ENCODE results near the gene POLRMT. TPM values are rescaled to one million over a fixed set of nuclear protein-coding genes. Genes with fewer than 3 reads are reported as not detected.
A peak's percentile ranks its signal among the peaks of the same experiment; 100 is the strongest.

Gene POLRMT
- total and polyA plus RNA-seq, 8 donors, result 28.5 to 44.7 (median 39.7) TPM

DNA sequence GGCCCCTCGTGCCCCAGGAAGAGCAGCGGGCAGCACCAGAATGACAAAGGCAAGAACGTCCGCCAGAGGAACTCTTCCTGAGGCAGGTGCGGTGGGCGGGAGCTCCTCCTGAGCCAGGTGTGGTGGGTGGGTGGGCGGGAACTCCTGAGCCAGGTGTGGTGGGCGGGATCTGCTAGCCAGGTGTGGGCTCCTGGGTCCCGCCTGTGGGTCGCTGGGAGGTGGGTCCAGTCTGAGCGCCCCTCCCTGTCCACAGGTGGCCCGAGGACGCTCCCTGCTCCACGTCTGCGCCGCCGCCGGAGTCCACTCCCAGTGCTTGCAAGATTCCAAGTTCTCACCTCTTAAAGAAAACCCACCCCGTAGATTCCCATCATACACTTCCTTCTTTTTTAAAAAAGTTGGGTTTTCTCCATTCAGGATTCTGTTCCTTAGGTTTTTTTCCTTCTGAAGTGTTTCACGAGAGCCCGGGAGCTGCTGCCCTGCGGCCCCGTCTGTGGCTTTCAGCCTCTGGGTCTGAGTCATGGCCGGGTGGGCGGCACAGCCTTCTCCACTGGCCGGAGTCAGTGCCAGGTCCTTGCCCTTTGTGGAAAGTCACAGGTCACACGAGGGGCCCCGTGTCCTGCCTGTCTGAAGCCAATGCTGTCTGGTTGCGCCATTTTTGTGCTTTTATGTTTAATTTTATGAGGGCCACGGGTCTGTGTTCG lies 50.7 kb downstream of the POLRMT start:
- H3K27ac ChIP-seq, result no peak overlapping the region
- H3K27me3 ChIP-seq, result peaks cover 0 to 35% of the 10 kb centered on the region in 2 donors
- TF ChIP-seq, protein P1, sequence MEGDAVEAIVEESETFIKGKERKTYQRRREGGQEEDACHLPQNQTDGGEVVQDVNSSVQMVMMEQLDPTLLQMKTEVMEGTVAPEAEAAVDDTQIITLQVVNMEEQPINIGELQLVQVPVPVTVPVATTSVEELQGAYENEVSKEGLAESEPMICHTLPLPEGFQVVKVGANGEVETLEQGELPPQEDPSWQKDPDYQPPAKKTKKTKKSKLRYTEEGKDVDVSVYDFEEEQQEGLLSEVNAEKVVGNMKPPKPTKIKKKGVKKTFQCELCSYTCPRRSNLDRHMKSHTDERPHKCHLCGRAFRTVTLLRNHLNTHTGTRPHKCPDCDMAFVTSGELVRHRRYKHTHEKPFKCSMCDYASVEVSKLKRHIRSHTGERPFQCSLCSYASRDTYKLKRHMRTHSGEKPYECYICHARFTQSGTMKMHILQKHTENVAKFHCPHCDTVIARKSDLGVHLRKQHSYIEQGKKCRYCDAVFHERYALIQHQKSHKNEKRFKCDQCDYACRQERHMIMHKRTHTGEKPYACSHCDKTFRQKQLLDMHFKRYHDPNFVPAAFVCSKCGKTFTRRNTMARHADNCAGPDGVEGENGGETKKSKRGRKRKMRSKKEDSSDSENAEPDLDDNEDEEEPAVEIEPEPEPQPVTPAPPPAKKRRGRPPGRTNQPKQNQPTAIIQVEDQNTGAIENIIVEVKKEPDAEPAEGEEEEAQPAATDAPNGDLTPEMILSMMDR (IDR thresholded peaks at IDR 0.05), result no peak
- DNase-seq, result peak in 1 of 4 donors; percentile 74
- H3K36me3 ChIP-seq, result peaks cover 0 to 56% of the 10 kb centered on the region in 2 donors
- H3K9me3 ChIP-seq, result no peaks in the 10 kb centered on the region
- no peak for ATAC-seq
- H3K4me3 ChIP-seq, result no peak overlapping the region
- H3K4me1 ChIP-seq, result peaks cover 0 to 9% of the 10 kb centered on the region in 2 donors
- intact Hi-C loops (cut with DNase I), result no loop called here

DNA sequence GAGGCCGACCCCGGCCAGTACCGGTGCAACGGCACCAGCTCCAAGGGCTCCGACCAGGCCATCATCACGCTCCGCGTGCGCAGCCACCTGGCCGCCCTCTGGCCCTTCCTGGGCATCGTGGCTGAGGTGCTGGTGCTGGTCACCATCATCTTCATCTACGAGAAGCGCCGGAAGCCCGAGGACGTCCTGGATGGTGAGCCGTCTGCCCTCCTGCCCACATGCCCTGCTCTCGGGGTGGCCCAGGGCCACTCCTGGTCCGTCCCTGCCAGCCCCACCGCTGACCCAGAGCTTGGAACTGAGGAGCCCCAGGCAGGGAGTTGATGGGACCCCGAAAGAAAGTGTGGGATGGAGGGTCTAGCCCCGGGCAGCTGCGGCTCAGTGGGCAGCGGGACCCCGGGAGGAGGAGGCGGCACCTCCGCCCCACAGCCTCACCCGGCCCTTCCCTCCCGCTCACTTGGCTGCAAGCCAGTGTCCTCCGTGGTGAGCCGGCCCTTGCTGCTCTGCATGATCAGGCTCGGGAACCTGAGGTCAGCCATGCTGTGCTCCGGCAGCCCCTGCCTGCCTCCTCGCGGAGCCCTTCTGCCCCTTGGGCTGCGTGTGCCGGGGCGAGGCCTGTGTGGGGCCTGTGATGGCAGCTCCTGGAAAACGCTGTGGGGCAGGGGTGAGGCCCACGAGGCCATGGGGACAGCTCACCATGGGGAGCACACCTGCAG lies 51.8 kb downstream of the POLRMT start:
- Histone ChIP-seq H3K27me3 (peaks cover 0 to 24% of the 10 kb centered on the region in 2 donors), H3K4me1 (peaks cover 0 to 11% of the 10 kb centered on the region in 2 donors), H3K9me3 (no peaks in the 10 kb centered on the region), H3K36me3 (peaks cover 0 to 62% of the 10 kb centered on the region in 2 donors), H3K27ac (no peak overlapping the region), H3K4me3 (no peak overlapping the region)
- TF ChIP-seq, protein P1 (IDR thresholded peaks at IDR 0.05), result no peak
- intact Hi-C loops (cut with DNase I), result no loop called here
- ATAC-seq, result no peak
- DNase-seq, result peak in 1 of 4 donors; percentile 69

DNA sequence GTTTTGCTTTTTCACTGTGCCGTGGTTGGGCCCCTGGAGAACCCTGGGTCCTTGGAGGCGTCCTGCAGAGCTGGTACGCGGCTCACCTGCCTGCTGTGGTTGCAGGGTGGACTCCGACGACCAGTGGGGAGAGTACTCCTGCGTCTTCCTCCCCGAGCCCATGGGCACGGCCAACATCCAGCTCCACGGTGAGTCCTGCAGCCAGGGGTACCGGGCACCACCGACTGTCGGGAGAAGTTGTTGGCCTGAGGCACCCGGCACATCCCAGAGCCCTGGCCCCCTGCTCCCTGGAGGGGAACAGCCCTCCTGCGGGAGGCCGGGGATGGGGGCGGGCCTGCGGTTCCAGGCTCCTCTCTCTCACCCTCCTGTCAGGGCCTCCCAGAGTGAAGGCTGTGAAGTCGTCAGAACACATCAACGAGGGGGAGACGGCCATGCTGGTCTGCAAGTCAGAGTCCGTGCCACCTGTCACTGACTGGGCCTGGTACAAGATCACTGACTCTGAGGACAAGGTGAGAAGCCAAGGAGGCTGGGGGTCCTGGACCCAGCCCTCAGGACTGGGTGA lies 53.0 kb downstream of the POLRMT start:
- H3K9me3 ChIP-seq, result no peaks in the 10 kb centered on the region
- ATAC-seq, result no peak
- H3K36me3 ChIP-seq, result peaks cover 0 to 62% of the 10 kb centered on the region in 2 donors
- peaks cover 8 to 23% of the 10 kb centered on the region in 2 donors for H3K4me1 ChIP-seq
- no peak overlapping the region for H3K4me3 ChIP-seq
- peak in 1 of 4 donors; percentile 77 for DNase-seq
- no peak overlapping the region for H3K27ac ChIP-seq
- H3K27me3 ChIP-seq, result peaks cover 0 to 12% of the 10 kb centered on the region in 2 donors
- TF ChIP-seq, protein P1 (IDR thresholded peaks at IDR 0.05), result no peak
- intact Hi-C loops (cut with DNase I), result no loop called here

DNA sequence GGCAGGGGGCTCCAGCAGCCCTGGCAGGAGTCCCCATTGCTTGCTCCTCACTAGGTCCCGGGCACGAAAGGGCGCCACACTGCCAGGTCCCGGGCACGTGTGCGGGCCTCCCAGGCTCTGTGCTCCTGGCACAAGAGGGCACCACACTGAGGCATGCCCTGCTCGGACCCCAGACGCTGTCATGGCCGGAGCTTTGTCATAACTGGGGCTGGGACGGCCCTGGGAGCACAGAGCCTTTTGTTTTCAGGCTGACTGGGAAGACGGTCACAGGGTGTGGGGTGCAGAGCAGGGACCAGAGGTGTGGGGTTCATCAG lies 53.5 kb downstream of the POLRMT start:
- TF ChIP-seq, protein P1 (IDR thresholded peaks at IDR 0.05), result no peak
- ATAC-seq, result no peak
- H3K9me3 ChIP-seq, result no peaks in the 10 kb centered on the region
- intact Hi-C loops (cut with DNase I), result no loop called here
- H3K27me3 ChIP-seq, result peaks cover 0 to 7% of the 10 kb centered on the region in 2 donors
- H3K4me3 ChIP-seq, result no peak overlapping the region
- peaks cover 0 to 62% of the 10 kb centered on the region in 2 donors for H3K36me3 ChIP-seq
- H3K27ac ChIP-seq, result no peak overlapping the region
- DNase-seq, result peak in 1 of 4 donors; percentile 55
- H3K4me1 ChIP-seq, result peaks cover 11 to 28% of the 10 kb centered on the region in 2 donors

All from left lung (tissue), 10 donors.